ENCODE measurements around the gene PTGDS.

The PTGDS gene

GRCh38 chr9:136941231-136942111 is 35.8 kb upstream of the PTGDS start:
- Histone ChIP-seq H3K79me1 (ENCODE audit: low read depth, low read length) (peaks cover 27% of the 10 kb centered on the region), H4K8ac (ENCODE audit: low read depth, low read length) (peak overlapping the region; percentile 17), H3K36me3 (replicated peaks in 1 of 2; ENCODE audit: control insufficient read depth in 2 of 2, insufficient read depth in 2 of 2, low read length in 2 of 2) (peaks cover 42 to 54% of the 10 kb centered on the region in 2 donors), H2BK15ac (ENCODE audit: low read length) (no peak overlapping the region), H3K4me3 (ENCODE audit: low read length in 2 of 2) (peak overlapping the region; percentile 6 to 7), H3K18ac (ENCODE audit: low read length) (peak overlapping the region; percentile 28), H2AK5ac (ENCODE audit: low read depth, low read length) (no peak overlapping the region), H3K23ac (ENCODE audit: low read depth, low read length, poor library complexity) (peak overlapping the region; percentile 65), H3K14ac (ENCODE audit: low read length) (no peak overlapping the region), H3K27me3 (ENCODE audit: control insufficient read depth in 3 of 3, insufficient read depth in 3 of 3, low read depth in 1 of 3, low read length in 3 of 3) (no peaks in the 10 kb centered on the region), H3K9ac (ENCODE audit: low read depth, low read length, poor library complexity) (no peak overlapping the region), H3K27ac (replicated peaks; ENCODE audit: low read length) (no peak overlapping the region), H2AFZ (ENCODE audit: low read length) (no peak overlapping the region), H4K91ac (ENCODE audit: low read depth, low read length, poor library complexity) (no peak overlapping the region), H2BK120ac (ENCODE audit: low read depth, low read length) (no peak overlapping the region), H2BK12ac (ENCODE audit: low read length) (peak overlapping the region; percentile 14), H3K9me3 (replicated peaks in 1 of 2; ENCODE audit: control insufficient read depth in 2 of 2, insufficient read depth in 1 of 2, low read depth in 1 of 2, low read length in 2 of 2) (peaks cover 0 to 4% of the 10 kb centered on the region in 2 donors), H3K4me1 (ENCODE audit: control insufficient read depth in 2 of 2, insufficient read depth in 1 of 2, low read depth in 1 of 2, low read length in 2 of 2) (peaks cover 8% of the 10 kb centered on the region in 2 donors), H3K4ac (ENCODE audit: low read length) (no peak overlapping the region), H2BK5ac (ENCODE audit: low read length) (no peak overlapping the region), H3K4me2 (ENCODE audit: insufficient read depth, low read length, poor library complexity, severe bottlenecking) (no peak overlapping the region)
- no CpG with 5 or more reads among the region's 55 CpGs for WGBS, 2 donors (ENCODE audit: extremely low coverage in 2 of 2, insufficient read length in 2 of 2, insufficient replicate concordance in 1 of 2)
- no peak for DNase-seq (ENCODE audit: low spot score)

- peaks cover 0 to 3% of the 10 kb centered on the region in 2 donors for H3K9me3 ChIP-seq (replicated peaks in 1 of 2; ENCODE audit: control insufficient read depth in 2 of 2, insufficient read depth in 1 of 2, low read depth in 1 of 2, low read length in 2 of 2)
- H3K79me1 ChIP-seq (ENCODE audit: low read depth, low read length), result peaks cover 26% of the 10 kb centered on the region
- peak overlapping the region; percentile 75 for H2BK5ac ChIP-seq (ENCODE audit: low read length)
- no peak overlapping the region for H2BK12ac ChIP-seq (ENCODE audit: low read length)
- WGBS, 2 donors (ENCODE audit: extremely low coverage in 2 of 2, insufficient read length in 2 of 2, insufficient replicate concordance in 1 of 2), result no CpG with 5 or more reads among the region's 60 CpGs
- peak overlapping the region; percentile 25 for H3K4me2 ChIP-seq (ENCODE audit: insufficient read depth, low read length, poor library complexity, severe bottlenecking)
- no peak overlapping the region for H2AK5ac ChIP-seq (ENCODE audit: low read depth, low read length)
- no peak overlapping the region for H2AFZ ChIP-seq (ENCODE audit: low read length)
- peak overlapping the region; percentile 92 for H4K8ac ChIP-seq (ENCODE audit: low read depth, low read length)
- H3K14ac ChIP-seq (ENCODE audit: low read length), result no peak overlapping the region
- no peaks in the 10 kb centered on the region for H3K27me3 ChIP-seq (ENCODE audit: control insufficient read depth in 3 of 3, insufficient read depth in 3 of 3, low read depth in 1 of 3, low read length in 3 of 3)
- H3K4me3 ChIP-seq (ENCODE audit: low read length in 2 of 2), result peak overlapping the region in 1 of 2 donors; percentile 92
- H3K4ac ChIP-seq (ENCODE audit: low read length), result no peak overlapping the region
- H3K23ac ChIP-seq (ENCODE audit: low read depth, low read length, poor library complexity), result peak overlapping the region; percentile 65
- peaks cover 42 to 53% of the 10 kb centered on the region in 2 donors for H3K36me3 ChIP-seq (replicated peaks in 1 of 2; ENCODE audit: control insufficient read depth in 2 of 2, insufficient read depth in 2 of 2, low read length in 2 of 2)
- peaks cover 8% of the 10 kb centered on the region in 2 donors for H3K4me1 ChIP-seq (ENCODE audit: control insufficient read depth in 2 of 2, insufficient read depth in 1 of 2, low read depth in 1 of 2, low read length in 2 of 2)
- H3K18ac ChIP-seq (ENCODE audit: low read length), result no peak overlapping the region
- no peak overlapping the region for H3K27ac ChIP-seq (replicated peaks; ENCODE audit: low read length)
- DNase-seq (ENCODE audit: low spot score), result no peak
- H2BK15ac ChIP-seq (ENCODE audit: low read length), result no peak overlapping the region
- H3K9ac ChIP-seq (ENCODE audit: low read depth, low read length, poor library complexity), result peak overlapping the region; percentile 70
- H4K91ac ChIP-seq (ENCODE audit: low read depth, low read length, poor library complexity), result no peak overlapping the region
- H2BK120ac ChIP-seq (ENCODE audit: low read depth, low read length), result no peak overlapping the region
These were observed 35.0 kb upstream of the PTGDS start for GRCh38 chr9:136942112-136942880.

- Histone ChIP-seq H3K23ac (ENCODE audit: low read depth, low read length, poor library complexity) (peak overlapping the region; percentile 97), H3K4ac (ENCODE audit: low read length) (no peak overlapping the region), H2BK12ac (ENCODE audit: low read length) (no peak overlapping the region), H2AK5ac (ENCODE audit: low read depth, low read length) (peak overlapping the region; percentile 37), H2AFZ (ENCODE audit: low read length) (no peak overlapping the region), H4K91ac (ENCODE audit: low read depth, low read length, poor library complexity) (no peak overlapping the region), H3K9ac (ENCODE audit: low read depth, low read length, poor library complexity) (peak overlapping the region; percentile 70), H4K8ac (ENCODE audit: low read depth, low read length) (peak overlapping the region; percentile 92), H2BK5ac (ENCODE audit: low read length) (peak overlapping the region; percentile 75), H3K14ac (ENCODE audit: low read length) (no peak overlapping the region), H3K27me3 (ENCODE audit: control insufficient read depth in 3 of 3, insufficient read depth in 3 of 3, low read depth in 1 of 3, low read length in 3 of 3) (no peaks in the 10 kb centered on the region), H3K4me2 (ENCODE audit: insufficient read depth, low read length, poor library complexity, severe bottlenecking) (no peak overlapping the region), H3K36me3 (replicated peaks in 1 of 2; ENCODE audit: control insufficient read depth in 2 of 2, insufficient read depth in 2 of 2, low read length in 2 of 2) (peaks cover 37 to 47% of the 10 kb centered on the region in 2 donors), H3K79me1 (ENCODE audit: low read depth, low read length) (peaks cover 21% of the 10 kb centered on the region), H2BK120ac (ENCODE audit: low read depth, low read length) (no peak overlapping the region), H3K4me3 (ENCODE audit: low read length in 2 of 2) (peak overlapping the region in 1 of 2 donors; percentile 92), H3K27ac (replicated peaks; ENCODE audit: low read length) (no peak overlapping the region), H3K4me1 (ENCODE audit: control insufficient read depth in 2 of 2, insufficient read depth in 1 of 2, low read depth in 1 of 2, low read length in 2 of 2) (peaks cover 8% of the 10 kb centered on the region in 2 donors), H3K18ac (ENCODE audit: low read length) (no peak overlapping the region), H3K9me3 (replicated peaks in 1 of 2; ENCODE audit: control insufficient read depth in 2 of 2, insufficient read depth in 1 of 2, low read depth in 1 of 2, low read length in 2 of 2) (peaks cover 0 to 2% of the 10 kb centered on the region in 2 donors), H2BK15ac (ENCODE audit: low read length) (no peak overlapping the region)
- no peak for DNase-seq (ENCODE audit: low spot score)
- no CpG with 5 or more reads among the region's 16 CpGs for WGBS, 2 donors (ENCODE audit: extremely low coverage in 2 of 2, insufficient read length in 2 of 2, insufficient replicate concordance in 1 of 2)
These were observed 34.4 kb upstream of the PTGDS start for GRCh38 chr9:136942881-136943230.
